Upper lobe of left lung (tissue), 4 donors: ENCODE measurements around the gene KPNA3.

ENCODE experiments used
- POLR2A ChIP-seq, 4 donors: fragments of 450-650 bp; IDR thresholded peaks; one replicate each; pipeline ENCODE4 v1.5.1; 2016 to 2017; ENCODE audit warnings: antibody characterized with exemption in 4 of 4, mild to moderate bottlenecking in 2 of 4
- POLR2AphosphoS5 ChIP-seq, 2 donors: sonication (generic); formaldehyde crosslinking; IDR thresholded peaks; one replicate each; pipeline ENCODE4 v1.5.1; 2017; ENCODE audit warnings: antibody characterized with exemption in 2 of 2
- TF ChIP-seq, protein P1 (sequence below), 6 experiments: fragments of 450-650 bp in 4 of 6; fragments of 200-600 bp in 2 of 6; sonication (generic) in 2 of 6; IDR thresholded peaks; one replicate each; pipeline ENCODE4 v1.5.1; 2016 to 2019; ENCODE audit warnings: antibody characterized with exemption in 6 of 6

DNA sequence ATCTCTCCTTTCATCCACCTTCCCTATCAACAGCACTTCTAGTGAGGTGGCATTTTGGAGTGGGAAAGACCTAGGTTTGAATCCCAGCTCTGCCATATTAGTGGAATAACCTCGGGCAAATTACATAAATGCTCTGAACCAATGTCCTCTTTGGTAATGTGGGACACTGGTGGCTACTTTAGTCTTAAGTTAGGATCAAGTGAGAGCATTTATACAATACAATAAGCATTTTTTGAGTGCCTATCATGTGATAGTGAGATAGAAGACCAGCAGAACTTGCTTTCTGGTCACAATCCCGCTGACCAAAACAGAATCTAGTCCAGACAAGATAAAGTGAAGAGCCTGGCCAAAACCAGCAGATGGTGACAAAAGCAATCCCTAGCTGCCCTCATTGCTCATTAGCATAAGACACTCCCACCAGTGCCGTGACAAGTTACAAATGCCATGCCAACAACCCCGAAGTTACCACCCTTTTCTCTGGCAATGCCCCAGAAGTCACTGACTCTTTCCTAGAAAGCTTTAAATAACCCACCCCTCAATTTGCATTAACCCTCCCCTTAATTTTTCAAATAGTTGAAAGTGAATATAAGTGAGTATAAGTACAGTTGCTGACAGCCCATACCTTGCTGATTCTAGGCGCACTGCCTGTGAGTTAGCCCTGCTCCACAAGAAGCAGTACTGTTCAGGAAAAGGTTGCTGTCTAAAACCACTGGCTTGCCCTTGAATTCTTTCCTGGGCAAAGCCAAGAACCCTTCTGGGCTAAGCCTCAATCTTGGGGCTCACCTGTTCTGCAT, 28.9 kb upstream of the KPNA3 start:
- TF ChIP-seq POLR2A (IDR thresholded peaks at IDR 0.05) = no peak
- TF ChIP-seq, protein P1, sequence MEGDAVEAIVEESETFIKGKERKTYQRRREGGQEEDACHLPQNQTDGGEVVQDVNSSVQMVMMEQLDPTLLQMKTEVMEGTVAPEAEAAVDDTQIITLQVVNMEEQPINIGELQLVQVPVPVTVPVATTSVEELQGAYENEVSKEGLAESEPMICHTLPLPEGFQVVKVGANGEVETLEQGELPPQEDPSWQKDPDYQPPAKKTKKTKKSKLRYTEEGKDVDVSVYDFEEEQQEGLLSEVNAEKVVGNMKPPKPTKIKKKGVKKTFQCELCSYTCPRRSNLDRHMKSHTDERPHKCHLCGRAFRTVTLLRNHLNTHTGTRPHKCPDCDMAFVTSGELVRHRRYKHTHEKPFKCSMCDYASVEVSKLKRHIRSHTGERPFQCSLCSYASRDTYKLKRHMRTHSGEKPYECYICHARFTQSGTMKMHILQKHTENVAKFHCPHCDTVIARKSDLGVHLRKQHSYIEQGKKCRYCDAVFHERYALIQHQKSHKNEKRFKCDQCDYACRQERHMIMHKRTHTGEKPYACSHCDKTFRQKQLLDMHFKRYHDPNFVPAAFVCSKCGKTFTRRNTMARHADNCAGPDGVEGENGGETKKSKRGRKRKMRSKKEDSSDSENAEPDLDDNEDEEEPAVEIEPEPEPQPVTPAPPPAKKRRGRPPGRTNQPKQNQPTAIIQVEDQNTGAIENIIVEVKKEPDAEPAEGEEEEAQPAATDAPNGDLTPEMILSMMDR (IDR thresholded peaks at IDR 0.05) = no peak
- TF ChIP-seq POLR2AphosphoS5 (IDR thresholded peaks at IDR 0.05) = no peak
